CD1c-positive myeloid dendritic cell (primary cell): ENCODE results near the gene FAM163A.
"Not testable (repeated sequence)": the region's sequence is repeated elsewhere in the genome, so short reads cannot be mapped to it uniquely, and the experiment has no call there.

Experiments used
- DNase-seq: peaks from one replicate; pipeline ENCODE4 v3.0.0-alpha.2; 2016; ENCODE audit errors: extremely low spot score

FAM163A gene

GRCh38 chr1:179742717-179743678, at the start of gene FAM163A:
Gene FAM163A (plus strand): TSS chr1:179743291. CDS start chr1:179813098, 69,807 bp downstream.
- DNase-seq = no peak

GRCh38 chr1:179694530-179694929, 48.6 kb upstream of the FAM163A start:
- DNase-seq = not testable (repeated sequence)

GRCh38 chr1:179702946-179703539, 40.0 kb upstream of the FAM163A start:
- no peak for DNase-seq

GRCh38 chr1:179706339-179706941, 36.7 kb upstream of the FAM163A start:
- peak; percentile 52 for DNase-seq

GRCh38 chr1:179707406-179707805, 35.7 kb upstream of the FAM163A start:
- no peak for DNase-seq

- DNase-seq = no peak
These were observed 34.5 kb upstream of the FAM163A start for GRCh38 chr1:179708434-179709195.

GRCh38 chr1:179709841-179710329, 33.2 kb upstream of the FAM163A start:
- DNase-seq = no peak

GRCh38 chr1:179714159-179714558, 28.9 kb upstream of the FAM163A start:
- DNase-seq = no peak

- DNase-seq = no peak
These were observed 28.5 kb upstream of the FAM163A start for GRCh38 chr1:179714623-179715022.

- no peak for DNase-seq
These were observed 23.8 kb upstream of the FAM163A start for GRCh38 chr1:179719272-179719671.

- DNase-seq = no peak
These were observed 14.8 kb upstream of the FAM163A start for GRCh38 chr1:179728271-179728670.

GRCh38 chr1:179729881-179730280, 13.2 kb upstream of the FAM163A start:
- DNase-seq = no peak

- DNase-seq = no peak
These were observed 11.4 kb upstream of the FAM163A start for GRCh38 chr1:179731643-179732042.

GRCh38 chr1:179742291-179742690, 800 bp upstream of the FAM163A start:
- no peak for DNase-seq

- DNase-seq = no peak
These were observed 749 bp downstream of the FAM163A start for GRCh38 chr1:179743679-179744400.

GRCh38 chr1:179744401-179745130, 1.5 kb downstream of the FAM163A start:
- DNase-seq = no peak

GRCh38 chr1:179745131-179745611, 2.1 kb downstream of the FAM163A start:
- DNase-seq = no peak

GRCh38 chr1:179745743-179746142, 2.7 kb downstream of the FAM163A start:
- DNase-seq = no peak

GRCh38 chr1:179747611-179748010, 4.5 kb downstream of the FAM163A start:
- DNase-seq = no peak

GRCh38 chr1:179748772-179749171, 5.7 kb downstream of the FAM163A start:
- DNase-seq = no peak
